NCI-H1930 (cell line): Measurements from ENCODE around the gene TTC17.
"Not testable (repeated sequence)": the region's sequence is repeated elsewhere in the genome, so short reads cannot be mapped to it uniquely, and the experiment has no call there.

Experiments
- DNase-seq, 2 experiments: peaks; one replicate each; lab custom pipeline; 2025; lab: John Stamatoyannopoulos, UW

TTC17 gene

DNA sequence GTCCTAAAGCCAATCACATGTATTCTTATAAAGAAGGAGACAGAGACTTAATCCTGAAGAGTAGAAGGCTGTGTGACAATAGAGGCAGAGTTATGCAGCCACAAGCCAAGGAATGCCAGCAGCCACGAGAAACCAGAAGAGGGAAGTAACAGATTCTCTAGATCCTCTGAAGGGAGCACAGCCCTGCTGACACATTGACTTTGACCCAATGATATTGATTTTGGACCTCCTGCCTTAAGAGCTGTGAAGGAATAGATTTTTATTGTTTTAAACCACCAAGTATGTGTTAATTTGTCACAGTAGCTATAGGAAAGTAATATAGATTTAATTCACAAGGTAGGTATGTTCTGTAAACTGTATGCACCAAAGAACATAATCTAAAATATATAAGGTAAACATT lies 103.6 kb downstream of the TTC17 start:
- no peak for DNase-seq

DNA sequence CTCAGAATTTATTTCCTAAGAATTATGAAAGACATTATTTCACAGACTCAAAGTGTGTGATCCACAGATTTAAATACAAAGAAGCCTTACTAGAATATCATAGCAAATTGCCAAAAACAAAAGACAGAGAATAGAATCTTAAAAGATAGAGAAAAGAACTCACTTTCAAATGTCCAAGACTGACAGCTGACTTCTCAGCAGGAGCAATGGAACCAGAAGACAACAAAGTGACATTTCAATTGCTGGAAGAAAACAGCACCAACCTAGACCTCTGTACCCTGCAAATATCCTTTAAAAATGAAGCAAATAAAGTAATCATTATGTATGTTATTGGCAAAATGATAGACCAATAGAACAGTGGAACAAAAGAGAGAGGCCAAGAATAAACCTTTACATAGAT lies 109.2 kb downstream of the TTC17 start:
- no peak for DNase-seq

DNA sequence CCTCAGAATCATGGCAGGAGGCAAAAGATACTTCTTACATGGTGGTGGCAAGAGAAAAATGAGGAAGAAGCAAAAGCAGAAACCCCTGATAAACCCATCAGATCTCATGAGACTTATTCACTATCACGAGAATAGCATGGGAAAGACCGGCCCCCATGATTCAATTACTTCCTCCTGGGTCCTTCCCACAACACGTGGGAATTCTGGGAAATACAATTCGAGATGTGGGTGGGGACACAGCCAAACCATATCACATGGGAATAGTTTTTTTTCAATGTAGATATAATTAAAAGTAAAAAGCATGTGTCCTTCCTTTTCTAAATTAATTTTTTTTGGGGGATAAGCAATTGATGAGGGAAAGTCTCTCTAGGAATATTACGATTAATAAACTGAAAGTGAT lies 118.8 kb downstream of the TTC17 start:
- not testable (repeated sequence) for DNase-seq

DNA sequence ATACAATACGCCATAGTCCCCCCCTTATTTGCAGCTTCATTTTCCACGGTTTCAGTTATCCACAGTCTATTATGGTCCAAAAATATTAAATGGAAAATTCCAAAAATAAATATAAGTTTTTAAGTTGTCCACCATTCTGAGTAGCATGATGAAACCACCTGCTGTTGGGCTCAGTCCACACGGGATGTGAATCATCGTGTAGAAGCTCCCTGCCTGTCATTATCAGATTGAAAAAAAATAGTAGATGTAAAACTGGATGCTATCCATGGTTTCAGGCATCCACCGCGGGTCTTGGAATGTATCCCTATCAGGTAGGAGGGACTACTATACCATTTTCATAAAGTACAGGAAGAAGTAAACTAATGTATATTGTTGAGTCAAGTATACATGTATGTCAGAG lies 127.4 kb downstream of the TTC17 start:
- no peak for DNase-seq

DNA sequence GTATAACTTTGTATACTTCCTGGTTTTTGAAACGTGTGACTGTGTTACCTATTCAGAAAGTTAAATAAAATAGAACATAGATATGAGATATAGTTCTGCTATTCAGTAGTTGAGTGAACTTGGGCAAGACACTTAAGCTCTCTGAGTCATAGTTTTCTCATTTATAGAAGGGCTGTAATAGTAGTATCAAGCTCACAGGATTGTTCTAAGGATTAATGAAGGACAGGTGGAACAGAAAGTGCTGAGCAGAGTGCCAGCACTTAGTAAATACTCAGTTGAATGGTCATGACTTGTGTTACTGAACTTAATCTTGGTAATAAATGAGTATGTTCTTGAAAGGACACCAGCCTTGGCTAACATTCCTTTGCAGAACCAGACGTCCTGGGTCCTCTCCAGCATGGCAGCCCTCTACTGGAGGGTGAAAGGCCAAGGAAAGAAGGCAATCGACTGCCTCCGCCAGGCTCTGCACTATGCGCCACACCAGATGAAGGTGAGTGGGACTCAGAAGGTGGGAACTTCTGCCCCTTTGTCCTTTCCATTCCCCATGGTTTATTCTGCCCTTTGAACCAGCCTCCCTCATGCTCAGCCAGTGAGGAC lies 131.2 kb downstream of the TTC17 start:
- DNase-seq = no peak

DNA sequence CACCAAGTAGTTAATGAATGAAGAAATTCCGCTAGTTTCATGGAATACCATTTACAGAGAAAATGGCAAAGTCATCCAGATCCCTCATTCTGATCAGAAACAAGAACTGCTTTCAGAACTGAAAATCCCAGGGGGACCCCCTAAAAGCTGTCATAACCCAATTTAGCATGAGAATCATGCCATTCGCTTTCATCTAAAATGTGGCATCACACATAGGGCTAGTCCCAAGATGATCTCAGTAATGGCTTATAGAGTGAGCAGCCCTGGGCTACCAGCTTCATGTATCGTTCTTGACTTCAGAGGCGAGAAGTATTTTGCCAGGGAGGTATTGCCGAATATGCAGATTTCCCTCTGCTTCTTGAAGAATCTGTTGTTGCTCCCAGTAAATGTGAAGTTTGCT lies 134.0 kb downstream of the TTC17 start:
- DNase-seq = no peak

DNA sequence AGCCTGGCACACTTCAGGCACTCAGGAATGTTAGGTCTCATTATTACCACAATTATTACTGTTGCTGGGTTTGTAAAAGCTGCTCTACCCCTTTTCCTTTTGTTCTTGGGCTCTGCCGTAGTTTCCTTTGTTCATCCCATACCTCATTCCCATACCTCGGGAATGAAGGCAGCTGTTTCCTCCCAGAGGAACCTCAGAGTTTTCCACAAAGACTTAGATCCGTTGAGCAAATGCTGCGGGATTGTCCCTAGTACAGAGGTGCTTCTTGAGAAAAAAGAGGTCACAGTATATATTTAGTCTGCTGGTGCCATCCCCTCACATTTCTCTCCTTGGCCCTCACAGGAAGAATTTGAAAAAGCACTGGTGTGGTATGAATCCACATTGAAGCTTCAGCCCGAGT lies 134.7 kb downstream of the TTC17 start:
- DNase-seq = no peak

DNA sequence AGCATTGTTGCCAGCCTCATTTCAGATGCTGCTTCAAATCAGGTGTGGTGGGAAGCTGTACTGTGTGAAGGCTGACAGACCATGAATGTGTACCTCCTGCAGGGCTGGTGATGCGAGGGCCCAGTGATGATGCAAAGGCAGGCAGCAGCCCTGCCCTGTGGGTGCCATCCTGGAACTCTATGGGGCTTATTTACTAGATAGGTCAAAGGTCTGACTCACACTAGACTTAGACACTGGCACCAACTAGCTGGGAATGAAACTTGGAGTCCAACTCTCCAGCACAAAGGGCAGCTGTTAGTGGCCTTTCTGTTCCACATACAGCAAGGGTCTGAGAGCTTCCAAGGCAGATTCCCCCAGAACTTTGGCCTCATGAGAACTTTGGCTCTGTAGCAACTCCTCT lies 138.4 kb downstream of the TTC17 start:
- no peak for DNase-seq

DNA sequence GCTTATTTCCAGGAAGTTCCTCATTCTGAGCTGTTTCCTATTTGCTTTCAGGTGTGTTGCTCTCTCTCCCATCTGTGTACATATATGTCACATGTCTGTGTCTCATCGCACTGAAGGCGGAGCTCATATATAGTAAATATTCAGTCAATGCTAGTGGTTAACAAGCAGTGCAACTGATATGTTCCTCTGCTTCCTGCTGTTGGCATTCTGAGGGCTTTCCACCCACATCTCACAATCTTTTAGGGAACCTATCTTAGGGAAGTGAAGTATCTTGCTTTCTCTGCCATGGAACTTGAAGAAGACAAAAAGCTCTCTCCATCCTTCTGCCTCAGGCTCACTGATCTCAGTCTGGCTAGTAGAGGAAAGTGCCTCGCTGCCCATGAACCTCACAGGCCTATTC lies 139.8 kb downstream of the TTC17 start:
- no peak for DNase-seq

DNA sequence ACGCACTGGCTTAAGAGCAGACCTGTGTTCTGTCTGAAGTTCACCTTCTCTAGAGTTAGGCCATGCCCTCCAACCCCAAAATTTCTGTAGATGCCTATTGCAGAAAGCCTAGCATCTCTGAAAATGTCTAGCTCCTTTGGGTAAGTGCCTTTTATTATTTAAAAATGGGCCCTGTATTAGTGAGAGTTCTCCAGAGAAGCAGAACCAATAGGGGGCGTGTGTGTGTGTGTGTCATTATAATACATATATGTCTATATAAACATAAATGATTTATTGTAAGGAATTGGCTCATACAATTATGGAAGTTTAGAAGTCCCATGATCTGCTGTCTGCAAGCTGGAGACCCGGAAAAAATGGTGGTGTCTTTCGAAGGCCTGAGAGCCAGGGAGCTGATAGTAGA lies 144.7 kb downstream of the TTC17 start:
- no peak for DNase-seq

DNA sequence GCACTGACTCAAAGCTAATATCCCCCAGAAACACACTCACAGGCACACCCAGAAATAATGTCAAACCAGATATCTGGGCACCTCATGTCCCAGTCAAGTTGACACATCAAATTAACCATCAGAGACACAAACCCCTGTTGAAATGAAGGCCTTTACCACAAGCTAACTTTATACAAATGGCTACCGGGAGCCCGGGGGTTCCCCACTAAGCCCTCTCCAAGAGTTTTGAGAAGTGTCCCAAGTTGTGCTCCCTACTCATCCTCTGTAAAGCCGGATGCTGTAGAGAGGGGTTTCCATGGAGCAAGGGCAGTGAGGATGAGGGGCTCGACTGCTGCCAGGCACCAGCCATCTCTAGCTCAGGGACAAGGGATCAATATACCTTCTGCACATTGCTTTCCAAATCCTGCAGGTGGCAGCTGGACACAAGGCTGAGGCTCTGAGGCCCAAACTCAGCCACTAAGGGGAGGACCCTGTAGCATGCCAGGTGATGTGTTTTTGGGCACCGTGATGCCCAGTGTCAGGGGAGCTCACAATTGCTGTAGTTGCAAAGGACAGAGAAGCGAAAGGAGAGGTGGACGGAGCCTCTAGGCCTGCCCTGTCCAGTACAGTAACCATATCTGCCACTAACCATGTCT lies 145.7 kb downstream of the TTC17 start:
- DNase-seq = peak in 1 of 2 experiments; percentile 60

DNA sequence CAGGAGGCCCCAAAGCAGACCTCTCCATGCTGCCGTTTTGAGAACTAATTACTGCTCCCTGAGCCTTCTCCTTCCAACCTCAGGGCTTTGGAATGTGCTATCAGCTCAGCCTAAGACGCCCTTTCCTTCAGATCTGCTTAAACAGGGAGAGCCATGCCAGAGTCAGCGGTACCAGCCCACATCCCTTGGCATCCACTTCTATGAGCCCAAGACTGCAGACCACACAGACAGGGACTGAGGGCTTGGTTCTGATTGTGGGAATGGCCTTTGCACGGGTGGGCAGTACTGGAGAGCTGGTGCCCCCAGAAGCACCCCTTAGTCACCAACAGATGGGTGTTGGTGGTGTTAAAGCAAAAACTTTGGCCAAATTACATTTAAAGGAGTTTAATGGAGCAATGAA lies 146.5 kb downstream of the TTC17 start:
- DNase-seq = no peak

DNA sequence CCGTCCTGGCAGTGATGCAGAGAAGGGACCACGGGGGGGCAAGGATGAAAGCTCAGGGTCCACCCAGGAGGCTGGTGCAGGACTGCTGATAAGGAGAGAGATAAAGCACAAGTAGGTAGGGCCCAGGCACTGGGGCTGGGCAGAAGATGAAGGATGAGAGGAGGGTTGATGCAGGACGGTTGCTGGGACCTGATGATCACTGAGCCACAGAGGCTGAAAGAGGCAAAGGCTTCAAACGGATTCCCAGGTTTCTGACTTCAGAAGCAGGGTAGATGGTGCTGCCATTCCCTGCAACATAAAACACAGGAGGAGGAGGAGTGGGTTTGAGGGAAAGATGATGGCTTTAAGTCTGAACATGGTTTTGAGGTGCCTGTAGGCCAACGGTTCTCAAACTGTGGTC lies 148.5 kb downstream of the TTC17 start:
- no peak for DNase-seq

DNA sequence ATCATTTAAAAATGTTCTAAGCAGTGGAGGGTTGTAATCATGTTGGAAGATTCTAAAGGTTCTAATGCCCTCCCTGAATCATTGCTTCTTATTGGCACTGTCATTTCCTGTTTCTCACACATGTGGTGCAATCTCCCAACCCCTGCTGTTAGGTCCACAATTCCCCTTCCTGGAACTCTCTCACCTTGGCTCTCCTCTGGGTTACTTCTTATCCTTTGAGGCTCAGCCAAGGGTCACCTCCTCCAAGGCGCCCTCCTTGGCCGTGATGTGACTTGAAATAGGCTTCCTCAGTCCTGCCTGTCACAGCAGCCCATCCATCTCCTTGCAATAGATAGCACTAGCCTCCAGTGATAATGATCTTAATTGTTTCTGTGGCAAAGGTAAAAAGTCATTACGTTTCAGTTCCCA lies 149.8 kb downstream of the TTC17 start:
- DNase-seq = no peak

DNA sequence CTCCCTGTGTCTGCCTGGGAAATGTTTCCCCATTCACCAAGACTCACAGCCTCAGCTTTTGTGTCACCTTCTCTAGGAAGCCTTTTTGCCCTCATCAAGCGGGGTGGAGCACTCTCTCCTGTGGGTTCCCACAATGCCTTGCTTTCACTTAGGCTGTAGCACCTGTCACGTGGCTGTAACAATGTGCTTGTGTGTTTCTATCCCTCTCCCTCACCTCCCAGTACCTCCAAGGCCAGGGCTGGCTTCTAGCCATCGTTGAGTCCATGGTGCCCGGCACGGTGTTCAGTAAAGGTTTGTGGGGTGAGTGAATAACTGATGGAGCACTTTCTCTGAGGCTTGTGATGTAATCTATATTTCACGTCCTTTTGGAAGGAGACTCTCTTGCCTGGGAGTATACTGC lies 153.2 kb downstream of the TTC17 start:
- DNase-seq = no peak

DNA sequence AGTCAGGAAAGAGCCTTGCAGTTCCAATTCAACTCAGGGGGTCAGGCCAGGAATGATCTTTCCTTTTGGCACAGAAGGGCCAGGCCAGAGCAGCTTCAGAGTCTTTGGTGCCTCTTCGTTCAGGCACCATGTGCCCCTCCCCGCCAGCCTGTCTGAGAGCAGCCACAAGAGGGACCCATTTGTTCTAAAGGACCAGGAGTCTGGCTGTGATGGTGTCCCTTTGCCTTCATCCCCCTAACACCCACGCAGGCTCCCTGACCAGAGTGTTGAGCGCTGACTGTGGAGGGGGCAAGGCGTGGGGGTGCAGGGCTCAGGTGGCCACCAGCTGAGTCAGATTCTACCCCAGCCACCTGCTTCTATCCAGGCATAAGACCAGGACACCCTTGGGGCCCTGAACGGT lies 156.4 kb downstream of the TTC17 start:
- DNase-seq = peak in 1 of 2 experiments; percentile 37

DNA sequence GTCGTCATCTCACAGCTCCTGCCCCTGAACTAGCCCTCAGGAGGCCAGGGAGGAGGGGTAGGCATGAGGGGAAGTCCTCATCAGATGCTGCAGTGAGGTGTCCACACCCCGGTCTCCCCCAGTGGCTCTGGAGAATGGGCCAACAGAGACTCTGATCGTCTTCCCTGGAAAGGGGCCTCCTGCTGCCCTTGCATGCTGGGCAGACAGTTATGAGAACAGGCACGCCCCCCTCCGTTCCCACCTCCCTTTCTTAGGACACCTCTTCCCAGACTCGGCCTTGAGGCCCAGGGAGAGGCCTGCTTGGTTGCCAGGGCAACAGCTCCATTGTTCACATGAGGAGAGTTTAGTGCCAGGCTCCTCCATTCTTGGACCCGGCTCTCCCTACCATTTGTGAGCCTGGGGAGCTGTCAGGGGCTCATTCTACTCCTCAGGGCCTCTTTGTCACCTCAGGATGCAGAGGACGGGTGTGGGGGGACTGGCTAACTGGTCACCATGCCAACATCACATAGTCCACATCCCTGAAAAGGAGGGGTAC lies 157.7 kb downstream of the TTC17 start:
- no peak for DNase-seq

DNA sequence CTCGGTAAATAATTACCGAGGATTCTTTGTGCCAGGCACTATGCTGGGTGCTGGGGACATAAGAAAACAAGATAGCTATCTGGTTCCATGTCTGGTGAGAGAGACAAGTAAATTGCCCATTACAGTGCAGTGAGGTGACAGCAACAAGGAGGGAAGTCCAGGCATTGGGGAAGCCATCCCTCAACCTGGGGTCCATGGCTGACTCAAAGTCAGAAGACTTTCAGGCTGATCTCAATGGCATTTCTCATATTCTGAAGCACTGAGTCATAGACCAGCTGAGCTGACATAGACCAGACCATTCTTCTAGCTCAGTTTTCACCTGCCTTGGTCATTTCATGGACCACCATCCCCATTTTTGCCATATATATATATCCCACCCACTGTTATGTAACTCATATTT lies 158.8 kb downstream of the TTC17 start:
- DNase-seq = no peak

DNA sequence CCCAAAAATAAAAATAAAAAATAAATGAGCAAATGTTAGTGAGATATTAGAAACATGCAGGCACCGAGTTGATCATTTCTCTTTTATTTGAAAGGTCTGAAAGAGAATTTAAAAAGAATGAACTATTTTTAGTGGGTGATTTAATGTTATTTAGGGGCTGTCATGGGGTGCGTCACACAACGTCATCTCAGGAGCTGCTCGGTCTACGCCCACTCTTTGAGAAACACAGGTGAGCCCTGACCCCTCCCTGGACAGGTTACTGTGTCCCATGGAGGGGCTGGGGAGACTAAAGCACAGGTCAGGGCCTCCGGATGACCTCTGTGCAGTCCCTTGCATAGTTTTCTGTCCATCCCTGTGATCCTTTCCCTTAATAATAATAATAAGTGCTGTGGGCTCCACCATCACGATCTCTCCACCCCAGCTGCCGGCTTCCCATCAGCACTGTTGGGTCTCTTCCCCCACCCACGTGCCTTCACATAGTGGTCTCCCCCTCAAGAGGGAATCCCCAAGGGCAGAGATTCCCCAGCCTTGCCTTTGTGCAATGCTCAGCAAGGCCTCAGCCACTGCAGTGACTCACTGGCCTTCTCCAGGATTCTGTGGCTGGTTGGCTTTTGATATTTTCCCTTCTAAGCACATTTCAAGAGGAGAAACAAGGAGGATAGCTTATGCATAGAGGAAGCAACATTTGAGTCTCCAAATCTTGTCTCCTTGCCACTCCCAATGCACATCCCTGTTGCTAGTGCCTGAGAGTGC lies 159.9 kb downstream of the TTC17 start:
- no peak for DNase-seq

DNA sequence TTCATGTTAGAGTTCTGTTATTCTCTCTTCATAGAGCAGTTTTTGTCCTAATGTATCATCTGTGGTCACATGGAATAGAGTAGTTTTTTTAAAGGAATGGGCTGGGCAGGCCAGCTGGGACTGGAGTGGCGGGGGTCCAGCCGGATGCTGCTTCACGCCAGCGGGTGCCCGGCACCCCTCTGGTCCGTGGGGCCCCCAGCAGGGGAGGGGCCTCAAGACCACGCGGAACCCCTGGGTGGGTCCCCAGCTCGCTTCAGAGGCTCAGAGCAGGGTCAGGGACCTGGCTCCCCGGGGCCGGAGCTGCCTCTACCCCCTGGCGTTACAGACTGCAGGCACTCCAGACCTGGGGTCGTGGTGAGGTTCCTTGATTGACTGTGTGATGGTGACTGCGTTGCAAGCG lies 162.8 kb downstream of the TTC17 start:
- no peak for DNase-seq

DNA sequence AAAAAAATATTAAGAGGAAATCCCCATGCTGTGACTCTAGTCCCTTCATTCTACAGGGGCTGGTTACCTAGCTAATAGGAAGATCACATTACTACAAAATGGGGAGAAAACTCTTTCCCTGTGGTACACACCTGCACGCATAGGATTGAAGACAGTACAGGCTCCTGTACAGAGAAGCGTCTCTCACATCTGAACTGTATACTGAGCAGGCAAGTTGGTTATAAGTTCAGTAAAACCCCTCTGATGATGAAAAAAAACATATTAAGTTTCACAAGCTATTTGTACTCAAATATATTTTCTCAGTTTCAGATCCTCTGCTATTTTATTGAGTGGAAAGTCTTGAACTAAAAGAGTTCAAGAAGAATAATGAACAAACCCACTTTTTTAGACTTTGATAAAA lies 164.9 kb downstream of the TTC17 start:
- DNase-seq = no peak

DNA sequence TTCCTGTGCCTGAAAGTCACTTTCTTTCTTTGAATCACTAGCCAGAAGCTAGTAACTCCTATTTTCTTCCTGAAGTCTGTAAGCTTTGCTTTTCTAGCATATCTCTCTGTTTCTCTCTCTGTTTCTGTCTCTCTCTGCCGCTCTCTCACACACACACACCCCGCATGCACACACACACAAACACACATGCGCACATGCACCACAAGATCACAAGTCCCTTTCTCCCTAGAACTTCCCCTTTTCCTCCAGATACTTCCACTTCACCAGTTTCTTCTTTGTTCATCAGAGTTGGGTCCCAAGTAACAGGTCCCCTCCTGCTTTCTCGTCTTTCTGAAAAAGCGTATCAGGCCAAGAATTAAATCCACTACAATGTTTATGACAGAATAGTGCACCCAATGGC lies 173.3 kb downstream of the TTC17 start:
- no peak for DNase-seq
